ENCODE results near the gene ZFP62.

DNA sequence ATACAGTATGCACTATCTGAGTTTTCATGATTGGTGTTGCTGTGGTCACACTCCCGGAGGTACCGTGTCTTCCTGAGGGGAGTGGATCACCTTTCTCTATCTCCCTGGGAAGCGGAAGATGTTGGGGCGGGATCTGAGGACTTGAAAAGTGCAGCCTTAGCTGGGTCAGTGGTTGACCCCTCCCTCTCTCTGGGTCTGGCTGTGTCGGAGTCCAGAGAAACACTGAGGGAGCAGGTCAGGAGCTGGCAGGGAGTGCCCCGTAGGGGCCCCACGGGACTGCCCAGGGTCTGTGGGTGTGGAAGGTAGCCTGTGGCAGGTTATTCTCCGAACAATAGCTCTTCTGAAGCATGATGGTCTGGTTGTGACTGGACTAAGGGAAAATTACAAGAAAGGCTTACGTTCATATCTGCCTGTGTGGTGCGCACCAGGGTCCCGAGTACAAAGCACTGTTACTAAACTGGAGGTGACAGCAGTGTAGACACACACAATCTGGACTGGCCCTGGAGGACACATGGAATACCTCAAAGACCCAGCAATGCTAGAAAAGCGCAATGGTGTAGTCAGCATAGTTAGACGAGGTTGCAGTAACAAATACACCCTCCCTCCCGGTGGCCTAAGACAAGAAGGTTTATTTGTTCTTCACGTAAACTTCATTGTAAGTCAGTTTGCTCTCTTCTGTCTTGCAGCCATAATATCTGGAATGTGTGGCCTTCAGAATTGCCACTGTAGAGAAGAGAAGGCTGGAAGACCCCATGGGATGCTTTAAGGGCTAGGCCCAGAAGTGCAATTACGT is 9.4 kb upstream of the ZFP62 start:
- TF ChIP-seq, protein P1, sequence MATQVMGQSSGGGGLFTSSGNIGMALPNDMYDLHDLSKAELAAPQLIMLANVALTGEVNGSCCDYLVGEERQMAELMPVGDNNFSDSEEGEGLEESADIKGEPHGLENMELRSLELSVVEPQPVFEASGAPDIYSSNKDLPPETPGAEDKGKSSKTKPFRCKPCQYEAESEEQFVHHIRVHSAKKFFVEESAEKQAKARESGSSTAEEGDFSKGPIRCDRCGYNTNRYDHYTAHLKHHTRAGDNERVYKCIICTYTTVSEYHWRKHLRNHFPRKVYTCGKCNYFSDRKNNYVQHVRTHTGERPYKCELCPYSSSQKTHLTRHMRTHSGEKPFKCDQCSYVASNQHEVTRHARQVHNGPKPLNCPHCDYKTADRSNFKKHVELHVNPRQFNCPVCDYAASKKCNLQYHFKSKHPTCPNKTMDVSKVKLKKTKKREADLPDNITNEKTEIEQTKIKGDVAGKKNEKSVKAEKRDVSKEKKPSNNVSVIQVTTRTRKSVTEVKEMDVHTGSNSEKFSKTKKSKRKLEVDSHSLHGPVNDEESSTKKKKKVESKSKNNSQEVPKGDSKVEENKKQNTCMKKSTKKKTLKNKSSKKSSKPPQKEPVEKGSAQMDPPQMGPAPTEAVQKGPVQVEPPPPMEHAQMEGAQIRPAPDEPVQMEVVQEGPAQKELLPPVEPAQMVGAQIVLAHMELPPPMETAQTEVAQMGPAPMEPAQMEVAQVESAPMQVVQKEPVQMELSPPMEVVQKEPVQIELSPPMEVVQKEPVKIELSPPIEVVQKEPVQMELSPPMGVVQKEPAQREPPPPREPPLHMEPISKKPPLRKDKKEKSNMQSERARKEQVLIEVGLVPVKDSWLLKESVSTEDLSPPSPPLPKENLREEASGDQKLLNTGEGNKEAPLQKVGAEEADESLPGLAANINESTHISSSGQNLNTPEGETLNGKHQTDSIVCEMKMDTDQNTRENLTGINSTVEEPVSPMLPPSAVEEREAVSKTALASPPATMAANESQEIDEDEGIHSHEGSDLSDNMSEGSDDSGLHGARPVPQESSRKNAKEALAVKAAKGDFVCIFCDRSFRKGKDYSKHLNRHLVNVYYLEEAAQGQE (IDR thresholded peaks at IDR 0.05; ENCODE audit: low read depth) = no peak
- TF ChIP-seq EP300 (IDR thresholded peaks at IDR 0.05; ENCODE audit: borderline replicate concordance) = no peak
- TF ChIP-seq MAX (IDR thresholded peaks at IDR 0.05) = no peak
- no peak for TF ChIP-seq EGR1 (IDR thresholded peaks at IDR 0.05)
- no peak for TF ChIP-seq ZBTB7A (IDR thresholded peaks at IDR 0.05; ENCODE audit: low read depth)
- TF ChIP-seq CEBPB (IDR thresholded peaks at IDR 0.05) = no peak
- TF ChIP-seq TAF1 (IDR thresholded peaks at IDR 0.05; ENCODE audit: low read depth) = no peak
- TF ChIP-seq YY1 (IDR thresholded peaks at IDR 0.05; ENCODE audit: low read depth) = no peak
- TF ChIP-seq RAD21 (IDR thresholded peaks at IDR 0.05; ENCODE audit: low read depth) = no peak
- TF ChIP-seq FOXM1 (IDR thresholded peaks at IDR 0.05; ENCODE audit: borderline replicate concordance, low read depth) = no peak
- TF ChIP-seq CREB1 (IDR thresholded peaks at IDR 0.05; ENCODE audit: low read depth) = no peak
- no peak for TF ChIP-seq NFIC (IDR thresholded peaks at IDR 0.05)
- TF ChIP-seq, protein P2, sequence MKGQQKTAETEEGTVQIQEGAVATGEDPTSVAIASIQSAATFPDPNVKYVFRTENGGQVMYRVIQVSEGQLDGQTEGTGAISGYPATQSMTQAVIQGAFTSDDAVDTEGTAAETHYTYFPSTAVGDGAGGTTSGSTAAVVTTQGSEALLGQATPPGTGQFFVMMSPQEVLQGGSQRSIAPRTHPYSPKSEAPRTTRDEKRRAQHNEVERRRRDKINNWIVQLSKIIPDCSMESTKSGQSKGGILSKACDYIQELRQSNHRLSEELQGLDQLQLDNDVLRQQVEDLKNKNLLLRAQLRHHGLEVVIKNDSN (IDR thresholded peaks at IDR 0.05) = no peak
- no peak for TF ChIP-seq TEAD4 (IDR thresholded peaks at IDR 0.05)
